Kidney epithelial cell (primary cell): Measurements from ENCODE around the gene TREML2. TPM values are rescaled to one million over a fixed set of nuclear protein-coding genes. Genes with fewer than 3 reads are reported as not detected.

Source experiments
- DNase-seq: peaks from one replicate; pipeline ENCODE4 v3.0.0-alpha.2; 2010; ENCODE audit warnings: low read depth
- H3K27me3 ChIP-seq: 2 replicates; pipeline ENCODE4 v1.6.0; 2011; ENCODE audit warnings: low read length; ENCODE audit not compliant: control insufficient read depth, insufficient read depth
- H3K36me3 ChIP-seq: 2 replicates; pipeline ENCODE4 v1.5.1; 2011; ENCODE audit warnings: low read length; ENCODE audit not compliant: control insufficient read depth, insufficient read depth
- H3K4me3 ChIP-seq: 2 replicates; pipeline ENCODE4 v1.5.1; 2011; ENCODE audit warnings: low read depth, mild to moderate bottlenecking, control low read depth, low read length
- total RNA-seq: library from RNA; depleted of rRNA; stranded (reverse); fragments of >200 nt; gene quantifications from 2 replicates; pipeline ENCODE4 v1.2.3, GENCODE V29; 2015
- TF ChIP-seq, protein P1 (sequence below): IDR thresholded peaks from 2 replicates; pipeline ENCODE4 v1.5.1; 2011; ENCODE audit warnings: mild to moderate bottlenecking, moderate library complexity, low read length, control low read depth, inconsistent platforms; ENCODE audit not compliant: insufficient read depth, poor library complexity, severe bottlenecking

TREML2 gene
- total RNA-seq, 1 donor from 2014 or later = 0.38 TPM

DNA sequence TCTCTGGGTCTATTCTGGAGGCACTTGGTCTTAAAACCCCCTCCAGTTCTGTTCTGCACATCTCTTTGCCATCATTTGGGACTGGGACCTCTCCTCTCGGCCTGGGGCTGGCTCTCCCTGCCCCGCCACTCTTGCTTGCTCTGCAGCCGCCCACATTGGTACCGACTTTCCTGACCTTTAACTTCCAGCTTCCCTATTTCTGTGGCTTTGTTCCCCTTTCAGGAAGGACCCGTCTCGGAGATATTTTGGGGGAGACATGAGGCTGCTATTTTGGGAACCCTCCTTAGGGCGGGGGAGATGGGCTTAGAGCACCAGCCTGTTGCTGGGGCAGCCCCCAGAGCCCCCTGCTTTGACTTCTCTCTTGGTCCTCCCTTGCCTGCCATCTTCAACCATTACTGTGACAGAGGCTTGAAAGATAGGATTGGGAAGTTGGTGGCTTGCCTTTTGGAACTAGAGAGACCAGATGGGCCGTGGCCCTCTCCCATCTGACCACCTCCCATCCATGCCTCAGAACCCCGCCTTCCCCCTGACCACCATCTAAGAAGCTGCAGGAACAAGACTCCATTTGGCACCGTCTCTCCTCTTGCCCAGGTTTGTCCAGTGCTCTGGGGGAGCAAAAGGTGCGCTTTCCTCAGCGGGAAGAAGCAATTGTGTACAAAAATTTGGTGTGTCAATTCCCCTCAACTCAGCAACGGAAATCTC, 38.9 kb downstream of the TREML2 start:
- no peaks in the 10 kb centered on the region for H3K27me3 ChIP-seq
- DNase-seq = no peak
- H3K4me3 ChIP-seq = no peak overlapping the region
- TF ChIP-seq, protein P1, sequence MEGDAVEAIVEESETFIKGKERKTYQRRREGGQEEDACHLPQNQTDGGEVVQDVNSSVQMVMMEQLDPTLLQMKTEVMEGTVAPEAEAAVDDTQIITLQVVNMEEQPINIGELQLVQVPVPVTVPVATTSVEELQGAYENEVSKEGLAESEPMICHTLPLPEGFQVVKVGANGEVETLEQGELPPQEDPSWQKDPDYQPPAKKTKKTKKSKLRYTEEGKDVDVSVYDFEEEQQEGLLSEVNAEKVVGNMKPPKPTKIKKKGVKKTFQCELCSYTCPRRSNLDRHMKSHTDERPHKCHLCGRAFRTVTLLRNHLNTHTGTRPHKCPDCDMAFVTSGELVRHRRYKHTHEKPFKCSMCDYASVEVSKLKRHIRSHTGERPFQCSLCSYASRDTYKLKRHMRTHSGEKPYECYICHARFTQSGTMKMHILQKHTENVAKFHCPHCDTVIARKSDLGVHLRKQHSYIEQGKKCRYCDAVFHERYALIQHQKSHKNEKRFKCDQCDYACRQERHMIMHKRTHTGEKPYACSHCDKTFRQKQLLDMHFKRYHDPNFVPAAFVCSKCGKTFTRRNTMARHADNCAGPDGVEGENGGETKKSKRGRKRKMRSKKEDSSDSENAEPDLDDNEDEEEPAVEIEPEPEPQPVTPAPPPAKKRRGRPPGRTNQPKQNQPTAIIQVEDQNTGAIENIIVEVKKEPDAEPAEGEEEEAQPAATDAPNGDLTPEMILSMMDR = no peak
- no peaks in the 10 kb centered on the region for H3K36me3 ChIP-seq

DNA sequence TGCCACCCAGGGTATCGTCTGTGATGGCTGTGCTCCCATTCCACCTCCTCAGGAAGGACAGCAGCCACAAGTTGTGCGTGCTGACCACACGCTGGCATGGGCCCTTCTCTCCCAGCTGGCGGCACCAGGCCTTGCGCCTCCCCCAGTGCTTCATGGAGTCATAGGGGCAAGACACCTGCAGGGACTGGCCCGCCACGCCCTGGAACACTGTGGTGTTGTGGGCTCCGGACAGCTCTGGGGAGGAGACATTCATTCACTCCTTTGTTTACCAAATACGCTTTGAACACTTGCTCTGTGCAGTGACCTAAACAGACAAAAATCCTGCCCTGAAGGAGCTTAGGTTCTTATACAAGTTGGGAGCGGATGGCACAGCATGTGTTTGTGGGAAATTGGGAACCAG, 39.6 kb downstream of the TREML2 start:
- TF ChIP-seq, protein P1 = no peak
- no peak for DNase-seq
- H3K36me3 ChIP-seq = no peaks in the 10 kb centered on the region
- no peak overlapping the region for H3K4me3 ChIP-seq
- no peaks in the 10 kb centered on the region for H3K27me3 ChIP-seq

DNA sequence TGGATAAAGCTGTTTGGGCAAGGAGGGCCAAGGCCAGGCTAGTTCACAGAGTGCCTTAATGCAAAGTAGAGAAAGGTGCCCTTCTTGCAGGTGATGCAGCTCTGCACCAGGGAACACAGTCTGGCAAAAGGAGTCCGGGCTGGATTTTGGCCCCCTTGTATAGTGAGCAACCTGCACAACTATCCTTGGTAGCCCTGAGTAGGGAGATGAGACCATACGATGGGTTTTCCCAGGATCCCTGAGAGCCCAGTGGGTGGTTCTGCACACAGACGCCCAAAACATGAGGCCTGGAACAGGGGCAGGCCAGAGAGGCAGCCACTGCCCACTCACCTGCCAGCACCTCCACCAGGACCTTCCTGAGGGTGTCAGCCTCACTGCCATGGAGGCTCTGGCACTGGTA, 40.0 kb downstream of the TREML2 start:
- H3K36me3 ChIP-seq = no peaks in the 10 kb centered on the region
- DNase-seq = no peak
- TF ChIP-seq, protein P1 = no peak
- H3K4me3 ChIP-seq = no peak overlapping the region
- H3K27me3 ChIP-seq = no peaks in the 10 kb centered on the region

DNA sequence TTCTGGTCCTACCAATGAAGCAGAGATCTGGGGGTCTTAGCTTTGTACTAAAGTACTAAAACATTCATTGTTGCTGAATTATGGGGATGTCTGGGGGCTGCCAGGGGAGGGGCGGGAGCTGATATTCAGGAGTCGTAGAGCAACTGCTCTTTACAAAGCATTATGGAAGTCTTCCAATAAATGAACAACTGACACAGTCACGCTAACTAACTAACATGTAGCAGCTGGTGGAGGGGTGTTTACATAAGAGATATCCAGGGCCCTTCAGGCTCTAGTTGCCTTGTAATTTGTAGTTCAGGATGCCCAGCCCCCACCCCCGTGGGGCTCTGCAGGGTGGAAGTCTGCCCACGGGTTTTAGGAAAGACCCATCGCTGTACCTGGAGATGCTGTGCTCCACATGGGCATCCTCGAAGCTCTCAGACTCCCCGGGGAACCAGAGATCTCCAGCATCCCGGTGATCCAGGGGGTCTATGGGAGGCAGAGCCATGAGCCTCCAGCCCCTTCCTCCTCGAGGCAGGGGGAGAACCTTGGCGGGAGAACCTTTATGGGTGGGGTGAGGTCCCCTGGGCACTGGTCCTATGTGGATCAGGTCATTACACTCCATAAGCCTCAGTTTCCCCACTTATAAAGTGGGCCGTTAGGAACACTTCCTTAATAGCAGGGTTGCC, 41.4 kb downstream of the TREML2 start:
- DNase-seq = no peak
- Histone ChIP-seq H3K4me3 (no peak overlapping the region), H3K36me3 (no peaks in the 10 kb centered on the region), H3K27me3 (no peaks in the 10 kb centered on the region)
- TF ChIP-seq, protein P1 = no peak

DNA sequence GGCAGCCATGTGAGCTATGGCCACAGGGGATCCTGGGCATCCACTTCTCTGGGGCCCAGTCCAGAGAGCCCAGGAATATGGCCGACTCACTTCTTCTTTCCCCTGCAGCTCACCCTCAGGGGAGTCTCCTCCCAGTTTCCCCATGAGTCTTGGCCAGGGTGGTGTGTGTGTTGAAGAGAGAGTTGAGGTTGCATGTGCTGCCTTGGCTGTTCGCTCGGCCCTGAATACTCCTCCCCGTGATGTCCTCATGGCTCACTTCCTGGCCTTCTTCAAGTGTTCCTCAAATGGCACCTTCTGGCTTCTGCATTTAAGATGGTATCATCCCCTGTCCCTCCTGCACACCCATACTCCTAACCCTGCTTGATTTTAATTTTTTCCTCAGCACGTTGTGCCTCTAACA, 43.6 kb downstream of the TREML2 start:
- TF ChIP-seq, protein P1 = no peak
- no peaks in the 10 kb centered on the region for H3K36me3 ChIP-seq
- DNase-seq = no peak
- H3K4me3 ChIP-seq = no peak overlapping the region
- peaks cover 2% of the 10 kb centered on the region for H3K27me3 ChIP-seq
